Measurements from ENCODE around the gene DCP1B. TPM values are rescaled to one million over a fixed set of nuclear protein-coding genes. Genes with fewer than 3 reads are reported as not detected.
A peak's percentile ranks its signal among the peaks of the same experiment; 100 is the strongest.

DCP1B gene
- total and polyA plus RNA-seq, 2 of the 4 experiments (the other 2 are of a cell fraction) = 13.3 to 19.7 TPM

DNA sequence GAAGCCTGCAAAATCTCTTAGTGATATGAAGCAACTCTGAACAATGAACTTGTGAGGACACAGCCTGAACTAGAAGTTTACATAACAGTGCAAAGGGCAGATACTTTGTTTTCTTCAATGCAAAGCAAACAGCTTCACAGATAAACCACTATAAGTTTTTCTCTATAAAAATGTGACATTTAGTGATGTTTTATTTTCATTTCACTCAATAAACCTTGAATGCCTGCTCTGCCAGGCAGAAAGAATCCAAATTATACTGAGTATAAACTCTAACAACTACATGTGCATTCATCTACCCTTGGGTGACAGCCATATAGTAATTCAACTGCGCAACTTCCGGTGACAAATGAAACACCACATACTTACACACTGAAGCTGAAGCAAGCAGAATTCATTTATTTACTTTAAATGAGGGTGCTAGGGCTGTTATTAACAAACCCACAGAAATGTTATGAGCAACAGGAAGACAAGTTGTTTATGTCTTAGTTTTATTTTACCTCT is 10.3 kb downstream of the DCP1B start:
- peak; percentile 81 for ATAC-seq (ENCODE audit: low read depth)
- no peak overlapping the region; the same call in 1 of the 2 replicates for H3K23ac ChIP-seq (ENCODE audit: low read depth, low read length)
- ChIA-PET CTCF (interaction anchor here (0.5 to 1.5 kb wide), 3 partner anchors 16 to 41 kb away, joined by 3 to 4 read pairs (median 3); no protein-coding TSS in a partner anchor), POLR2A (ENCODE audit: unreplicated experiment) (interaction anchor here (1.3 kb wide), 1 partner anchor 10 kb away, joined by 4 read pairs; the partner anchor contains the start of gene DCP1B)
- H3K14ac ChIP-seq (replicated peaks; ENCODE audit: low read depth, low read length) = no peak overlapping the region
- no peak overlapping the region; the same call in 1 of the 2 replicates for H3K18ac ChIP-seq (ENCODE audit: low read depth, low read length)
- H2BK5ac ChIP-seq (ENCODE audit: low read depth, low read length, poor library complexity, severe bottlenecking) = peak overlapping the region; percentile 93
- H2AK9ac ChIP-seq (replicated peaks; ENCODE audit: low read depth, low read length, poor library complexity) = no peak overlapping the region
- in situ Hi-C loops (cut with MboI; ENCODE audit: low sequenced_read_pairs) = no loop called here
- H3K56ac ChIP-seq (ENCODE audit: extremely low read depth, insufficient read depth, low read length) = peak overlapping the region; percentile 65
- H2AK5ac ChIP-seq (ENCODE audit: low read depth, low read length) = no peak overlapping the region
- peaks cover 17% of the 10 kb centered on the region for H3K36me3 ChIP-seq (ENCODE audit: control insufficient read depth, insufficient read depth, low read length)
- peaks cover 8% of the 10 kb centered on the region; the same call in 1 of the 2 replicates for H4K20me1 ChIP-seq (ENCODE audit: insufficient read depth, low read length)
- H2BK20ac ChIP-seq (ENCODE audit: low read depth, low read length) = no peak overlapping the region
- no peak overlapping the region for H3K9ac ChIP-seq (ENCODE audit: low read depth, low read length)
- peaks cover 31 to 57% of the 10 kb centered on the region in 2 experiments for H3K79me1 ChIP-seq (ENCODE audit: low read depth in 1 of 2, low read length in 2 of 2)
- no peak overlapping the region for H3K27ac ChIP-seq (ENCODE audit: insufficient read depth, low read length)
- no peak overlapping the region for H2AFZ ChIP-seq (replicated peaks; ENCODE audit: low read length, poor library complexity)
- peaks cover 18% of the 10 kb centered on the region for H3K9me1 ChIP-seq (ENCODE audit: insufficient read depth, low read length)
- no peak overlapping the region for H3K4me3 ChIP-seq (ENCODE audit: insufficient read depth, low read depth, low read length)
- H4K8ac ChIP-seq (ENCODE audit: low read depth in 2 of 2, low read length in 2 of 2) = peak overlapping the region in 1 of 2 experiments; percentile 66; a peak in 2 of 4 replicates
- H3K4ac ChIP-seq (ENCODE audit: low read depth, low read length) = no peak overlapping the region
- intact Hi-C loops (cut with micrococcal nuclease) = loop anchor here (1.0 kb wide), 1 partner anchor 9 kb away; no protein-coding TSS in a partner anchor
- H3K9me3 ChIP-seq (ENCODE audit: control insufficient read depth, insufficient read depth, low read length) = no peaks in the 10 kb centered on the region
- H4K91ac ChIP-seq (ENCODE audit: insufficient read depth, low read depth, low read length) = no peak overlapping the region
- peak; percentile 54; the same call in 1 of the 2 replicates for TF ChIP-seq FOS (IDR thresholded peaks at IDR 0.05; ENCODE audit: low read depth, low read length)
- TF ChIP-seq RAD21 (IDR thresholded peaks at IDR 0.05; ENCODE audit: low read length) = no peak; the same call in 1 of the 2 replicates
- TF ChIP-seq CEBPB (IDR thresholded peaks at IDR 0.05; ENCODE audit: low read depth, low read length) = peak; percentile 92
- TF ChIP-seq MAFK (IDR thresholded peaks at IDR 0.05; ENCODE audit: low read depth, low read length) = peak; percentile 53; the same call in 1 of the 2 replicates
- peak; percentile 23; the same call in 1 of the 2 replicates for TF ChIP-seq BHLHE40 (IDR thresholded peaks at IDR 0.05; ENCODE audit: low read depth, low read length)
- TF ChIP-seq, protein P1, sequence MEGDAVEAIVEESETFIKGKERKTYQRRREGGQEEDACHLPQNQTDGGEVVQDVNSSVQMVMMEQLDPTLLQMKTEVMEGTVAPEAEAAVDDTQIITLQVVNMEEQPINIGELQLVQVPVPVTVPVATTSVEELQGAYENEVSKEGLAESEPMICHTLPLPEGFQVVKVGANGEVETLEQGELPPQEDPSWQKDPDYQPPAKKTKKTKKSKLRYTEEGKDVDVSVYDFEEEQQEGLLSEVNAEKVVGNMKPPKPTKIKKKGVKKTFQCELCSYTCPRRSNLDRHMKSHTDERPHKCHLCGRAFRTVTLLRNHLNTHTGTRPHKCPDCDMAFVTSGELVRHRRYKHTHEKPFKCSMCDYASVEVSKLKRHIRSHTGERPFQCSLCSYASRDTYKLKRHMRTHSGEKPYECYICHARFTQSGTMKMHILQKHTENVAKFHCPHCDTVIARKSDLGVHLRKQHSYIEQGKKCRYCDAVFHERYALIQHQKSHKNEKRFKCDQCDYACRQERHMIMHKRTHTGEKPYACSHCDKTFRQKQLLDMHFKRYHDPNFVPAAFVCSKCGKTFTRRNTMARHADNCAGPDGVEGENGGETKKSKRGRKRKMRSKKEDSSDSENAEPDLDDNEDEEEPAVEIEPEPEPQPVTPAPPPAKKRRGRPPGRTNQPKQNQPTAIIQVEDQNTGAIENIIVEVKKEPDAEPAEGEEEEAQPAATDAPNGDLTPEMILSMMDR (conservative IDR thresholded peaks at IDR 0.05; ENCODE audit: low read depth, low read length) = no peak
- BruUV-seq (replicated peaks) = no TSS peak
- no peak overlapping the region; the same call in 1 of the 2 replicates for H3K4me2 ChIP-seq (ENCODE audit: low read depth, low read length)
- WGBS, 2 experiments (ENCODE audit: extremely low coverage in 2 of 2, insufficient read length in 1 of 2) = no CpG with 5 or more reads among the region's 2 CpGs
- H3K4me1 ChIP-seq (ENCODE audit: control insufficient read depth, insufficient read depth, low read length) = peaks cover 17% of the 10 kb centered on the region
- dilution Hi-C loops (cut with HindIII; ENCODE audit: low sequenced_read_pairs, unreplicated experiment) = no loop called here
- H4K5ac ChIP-seq (ENCODE audit: low read depth, low read length) = no peak overlapping the region
- no peaks in the 10 kb centered on the region for H3K27me3 ChIP-seq (ENCODE audit: control insufficient read depth, insufficient read depth, low read length)
- no peak overlapping the region for H2BK120ac ChIP-seq (ENCODE audit: low read depth, low read length)
- no peak overlapping the region for H2BK15ac ChIP-seq (ENCODE audit: low read depth, low read length)
- peak; percentile 95 for DNase-seq
